SK-N-SH treated with all-trans-retinoic acid at 6 μM for 48 hours (cell line): ENCODE measurements around the gene CLUH.

Experiments
- ATAC-seq: fragments of 200-7000 bp; cut with Tn5 transposase; 3 replicates; pipeline ENCODE4 v1.9.1; 2020; ENCODE audit warnings: mild to moderate bottlenecking, moderate library complexity
- ARNTL ChIP-seq: fragments of 450-650 bp; formaldehyde crosslinking; IDR thresholded peaks from 2 replicates; pipeline ENCODE4 v1.5.0; 2020; ENCODE audit warnings: low read depth, mild to moderate bottlenecking, moderate library complexity, borderline replicate concordance
- BACH2 ChIP-seq: fragments of 250-450 bp; sonication (Bioruptor Pico); IDR thresholded peaks from 2 replicates; pipeline ENCODE4 v1.9.0; 2021; ENCODE audit warnings: mild to moderate bottlenecking, borderline replicate concordance
- CREB5 ChIP-seq: fragments of 250-450 bp; sonication (Bioruptor Pico); IDR thresholded peaks from 2 replicates; pipeline ENCODE4 v1.5.1; 2020; ENCODE audit warnings: low read depth, mild to moderate bottlenecking, moderate library complexity
- CSDC2 ChIP-seq: fragments of 250-450 bp; sonication (Bioruptor Pico); IDR thresholded peaks from 2 replicates; pipeline ENCODE4 v1.5.0; 2020; ENCODE audit warnings: mild to moderate bottlenecking, moderate library complexity
- CSRNP3 ChIP-seq: fragments of 250-450 bp; sonication (Bioruptor Pico); IDR thresholded peaks from 2 replicates; pipeline ENCODE4 v1.5.1; 2021; ENCODE audit warnings: mild to moderate bottlenecking, moderate library complexity
- ESRRG ChIP-seq: fragments of 250-450 bp; sonication (Bioruptor Pico); IDR thresholded peaks from 2 replicates; pipeline ENCODE4 v1.6.1; 2021; ENCODE audit warnings: mild to moderate bottlenecking
- ISL1 ChIP-seq: fragments of 250-450 bp; sonication (Bioruptor Pico); IDR thresholded peaks from 2 replicates; pipeline ENCODE4 v2.1.2; 2022; ENCODE audit warnings: mild to moderate bottlenecking, moderate library complexity
- OSR1 ChIP-seq: fragments of 250-450 bp; sonication (Bioruptor Pico); IDR thresholded peaks from 2 replicates; pipeline ENCODE4 v1.8.0; 2022; ENCODE audit warnings: moderate library complexity, mild to moderate bottlenecking, inconsistent platforms
- PATZ1 ChIP-seq: fragments of 250-450 bp; sonication (Bioruptor Pico); IDR thresholded peaks from 2 replicates; pipeline ENCODE4 v1.8.0; 2020; ENCODE audit warnings: mild to moderate bottlenecking, moderate library complexity, borderline replicate concordance
- POU6F1 ChIP-seq: fragments of 250-450 bp; sonication (Bioruptor Pico); IDR thresholded peaks from 2 replicates; pipeline ENCODE4 v1.8.0; 2021; ENCODE audit warnings: low read depth, mild to moderate bottlenecking, moderate library complexity, borderline replicate concordance
- PPARA ChIP-seq: fragments of 250-450 bp; sonication (Bioruptor Pico); IDR thresholded peaks from 2 replicates; pipeline ENCODE4 v1.5.0; 2020; ENCODE audit warnings: mild to moderate bottlenecking, borderline replicate concordance
- RARB ChIP-seq: fragments of 250-450 bp; sonication (Bioruptor Pico); IDR thresholded peaks from 2 replicates; pipeline ENCODE4 v1.8.0; 2021; ENCODE audit warnings: mild to moderate bottlenecking, moderate library complexity
- SNAI2 ChIP-seq: fragments of 250-450 bp; sonication (Bioruptor Pico); IDR thresholded peaks from 2 replicates; pipeline ENCODE4 v1.5.0; 2020; ENCODE audit warnings: mild to moderate bottlenecking, moderate library complexity
- TOX ChIP-seq: fragments of 250-450 bp; sonication (Bioruptor Pico); IDR thresholded peaks from 2 replicates; pipeline ENCODE4 v1.8.0; 2021; ENCODE audit warnings: mild to moderate bottlenecking, moderate library complexity, borderline replicate concordance
- TSHZ2 ChIP-seq: fragments of 250-450 bp; sonication (Bioruptor Pico); IDR thresholded peaks from 2 replicates; pipeline ENCODE4 v1.5.0; 2020; ENCODE audit warnings: mild to moderate bottlenecking, moderate library complexity
- ZC3H10 ChIP-seq: fragments of 250-450 bp; sonication (Bioruptor Pico); IDR thresholded peaks from 2 replicates; pipeline ENCODE4 v1.5.1; 2021; ENCODE audit warnings: mild to moderate bottlenecking, moderate library complexity
- ZFP3 ChIP-seq: fragments of 250-450 bp; sonication (Bioruptor Pico); IDR thresholded peaks from 2 replicates; pipeline ENCODE4 v1.5.0; 2020; ENCODE audit warnings: mild to moderate bottlenecking, moderate library complexity
- ZFP30 ChIP-seq: fragments of 450-650 bp; formaldehyde crosslinking; IDR thresholded peaks from 2 replicates; pipeline ENCODE4 v1.5.0; 2022; ENCODE audit warnings: mild to moderate bottlenecking, moderate library complexity
- ZNF70 ChIP-seq: fragments of 450-650 bp; formaldehyde crosslinking; IDR thresholded peaks from 2 replicates; pipeline ENCODE4 v1.5.0; 2020; ENCODE audit warnings: mild to moderate bottlenecking, moderate library complexity

CLUH gene

GRCh38 chr17:2716649-2717048 lies 5.1 kb upstream of the CLUH start:
- no peak for TF ChIP-seq CREB5 (CRISPR knock-in tag)
- no peak for TF ChIP-seq PPARA (CRISPR knock-in tag)
- no peak for TF ChIP-seq ESRRG (CRISPR knock-in tag)
- no peak for TF ChIP-seq ZFP30 (CRISPR knock-in tag)
- no peak for TF ChIP-seq TOX (CRISPR knock-in tag)
- no peak for TF ChIP-seq ZNF70 (CRISPR knock-in tag)
- TF ChIP-seq CSRNP3 (CRISPR knock-in tag) = no peak
- no peak for TF ChIP-seq RARB
- TF ChIP-seq TSHZ2 (CRISPR knock-in tag) = no peak
- no peak for TF ChIP-seq CSDC2 (CRISPR knock-in tag)
- no peak for TF ChIP-seq SNAI2 (CRISPR knock-in tag)
- no peak for TF ChIP-seq BACH2 (CRISPR knock-in tag)
- no peak for TF ChIP-seq ISL1
- no peak for TF ChIP-seq ARNTL (CRISPR knock-in tag)
- ATAC-seq = no peak

GRCh38 chr17:2713881-2714280 lies 2.3 kb upstream of the CLUH start:
- TF ChIP-seq ZC3H10 (no peak), ZNF70 (CRISPR knock-in tag) (no peak), BACH2 (CRISPR knock-in tag) (no peak), POU6F1 (CRISPR knock-in tag) (no peak), SNAI2 (CRISPR knock-in tag) (no peak), CSRNP3 (CRISPR knock-in tag) (no peak), TOX (CRISPR knock-in tag) (no peak), ISL1 (no peak), PATZ1 (no peak), OSR1 (CRISPR knock-in tag) (no peak), ZFP30 (CRISPR knock-in tag) (no peak), ZFP3 (CRISPR knock-in tag) (no peak), TSHZ2 (CRISPR knock-in tag) (no peak)

More at GRCh38 chr17:2713881-2714280, 2.3 kb upstream of the CLUH start:
- ATAC-seq = no peak
